Duodenal mucosa (tissue), 2 donors: Measurements from ENCODE around the gene PPP1R3A.

Source experiments
- H3K27ac ChIP-seq: one replicate; pipeline ENCODE4 v1.7.0; 2013; ENCODE audit warnings: low read depth, low read length
- H3K27me3 ChIP-seq, 2 donors: one replicate each; pipeline ENCODE4 v1.7.0; 2013; ENCODE audit warnings: low read length in 2 of 2, control low read depth in 1 of 2; ENCODE audit not compliant: insufficient read depth in 2 of 2, control insufficient read depth in 1 of 2
- H3K36me3 ChIP-seq, 2 donors: one replicate each; pipeline ENCODE4 v1.7.0; 2013; ENCODE audit warnings: low read length in 2 of 2, control low read depth in 1 of 2; ENCODE audit not compliant: insufficient read depth in 2 of 2, control insufficient read depth in 1 of 2
- H3K4me1 ChIP-seq, 2 donors: one replicate each; pipeline ENCODE4 v1.7.0; 2013; ENCODE audit warnings: low read length in 2 of 2, control low read depth in 1 of 2; ENCODE audit not compliant: insufficient read depth in 2 of 2, control insufficient read depth in 1 of 2
- H3K4me3 ChIP-seq, 2 donors: one replicate each; pipeline ENCODE4 v1.7.0; 2013; ENCODE audit warnings: low read length in 2 of 2, low read depth in 1 of 2
- H3K9ac ChIP-seq, 2 donors: one replicate each; pipeline ENCODE4 v1.7.0; 2013; ENCODE audit warnings: low read length in 2 of 2, low read depth in 1 of 2
- H3K9me3 ChIP-seq, 2 donors: one replicate each; pipeline ENCODE4 v1.7.0; 2013; ENCODE audit warnings: low read length in 2 of 2, control low read depth in 1 of 2; ENCODE audit not compliant: control insufficient read depth in 1 of 2

The PPP1R3A gene

GRCh38 chr7:113835367-113835766 lies 83.4 kb downstream of the PPP1R3A start:
- Histone ChIP-seq H3K9me3 (no peaks in the 10 kb centered on the region), H3K4me3 (no peak overlapping the region), H3K4me1 (no peaks in the 10 kb centered on the region), H3K27me3 (no peaks in the 10 kb centered on the region), H3K9ac (no peak overlapping the region), H3K36me3 (no peaks in the 10 kb centered on the region), H3K27ac (no peak overlapping the region)

- Histone ChIP-seq H3K9me3 (no peaks in the 10 kb centered on the region), H3K27me3 (no peaks in the 10 kb centered on the region), H3K36me3 (no peaks in the 10 kb centered on the region), H3K4me1 (no peaks in the 10 kb centered on the region), H3K9ac (no peak overlapping the region), H3K27ac (no peak overlapping the region), H3K4me3 (no peak overlapping the region)
Observed at GRCh38 chr7:113832196-113832745, 86.5 kb downstream of the PPP1R3A start.

GRCh38 chr7:113831556-113831955 lies 87.3 kb downstream of the PPP1R3A start:
- Histone ChIP-seq H3K4me3 (no peak overlapping the region), H3K27ac (no peak overlapping the region), H3K36me3 (no peaks in the 10 kb centered on the region), H3K4me1 (no peaks in the 10 kb centered on the region), H3K27me3 (no peaks in the 10 kb centered on the region), H3K9me3 (no peaks in the 10 kb centered on the region), H3K9ac (no peak overlapping the region)

GRCh38 chr7:113828581-113828980 lies 90.2 kb downstream of the PPP1R3A start:
- H3K4me3 ChIP-seq: no peak overlapping the region
- no peak overlapping the region for H3K9ac ChIP-seq
- no peaks in the 10 kb centered on the region for H3K9me3 ChIP-seq
- H3K36me3 ChIP-seq: no peaks in the 10 kb centered on the region
- no peaks in the 10 kb centered on the region for H3K4me1 ChIP-seq
- no peaks in the 10 kb centered on the region for H3K27me3 ChIP-seq
- H3K27ac ChIP-seq: no peak overlapping the region
